HG02973 (cell line): ENCODE measurements around the gene F10.
"Not testable (repeated sequence)": the region's sequence is repeated elsewhere in the genome, so short reads cannot be mapped to it uniquely, and the experiment has no call there.

ENCODE experiments used
- ATAC-seq: cut with Tn5 transposase; IDR thresholded peaks from one replicate; pipeline ENCODE4 v1.9.1; 2021; ENCODE audit warnings: moderate library complexity; ENCODE audit not compliant: unreplicated experiment

F10 gene

DNA sequence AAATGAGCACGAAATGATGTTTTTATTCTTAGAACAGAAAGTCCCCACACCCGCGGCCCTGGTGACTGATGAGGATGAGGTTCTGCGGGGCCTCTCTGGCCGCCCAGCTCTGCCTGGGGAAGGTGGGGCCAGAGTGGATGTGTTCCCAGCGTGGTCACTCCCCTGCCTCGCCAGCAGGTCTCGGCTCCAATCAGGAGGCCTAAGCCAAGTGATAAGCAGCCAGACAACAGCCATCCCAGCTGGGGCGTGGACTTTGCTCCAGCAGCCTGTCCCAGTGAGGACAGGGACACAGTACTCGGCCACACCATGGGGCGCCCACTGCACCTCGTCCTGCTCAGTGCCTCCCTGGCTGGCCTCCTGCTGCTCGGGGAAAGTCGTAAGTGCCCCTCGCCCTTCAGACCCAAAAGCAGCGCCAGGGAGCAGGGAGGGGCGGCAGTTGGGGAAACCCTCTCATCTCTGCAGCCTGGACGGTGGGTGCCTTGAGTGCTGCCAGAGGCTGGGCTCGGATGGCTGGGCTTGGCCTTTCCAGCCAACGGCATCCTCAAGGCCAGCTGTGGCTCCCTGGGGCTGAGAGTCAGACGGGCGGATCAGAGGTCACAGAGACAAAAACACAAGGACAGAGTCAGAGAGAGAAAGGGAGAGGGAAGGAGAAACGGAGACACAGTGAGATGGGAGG, at the start of gene F10:
F10 (plus strand) TSS at position 250 of the 676 bp plus-strand sequence; CDS start at position 307, 57 bp downstream.
- no peak for ATAC-seq

DNA sequence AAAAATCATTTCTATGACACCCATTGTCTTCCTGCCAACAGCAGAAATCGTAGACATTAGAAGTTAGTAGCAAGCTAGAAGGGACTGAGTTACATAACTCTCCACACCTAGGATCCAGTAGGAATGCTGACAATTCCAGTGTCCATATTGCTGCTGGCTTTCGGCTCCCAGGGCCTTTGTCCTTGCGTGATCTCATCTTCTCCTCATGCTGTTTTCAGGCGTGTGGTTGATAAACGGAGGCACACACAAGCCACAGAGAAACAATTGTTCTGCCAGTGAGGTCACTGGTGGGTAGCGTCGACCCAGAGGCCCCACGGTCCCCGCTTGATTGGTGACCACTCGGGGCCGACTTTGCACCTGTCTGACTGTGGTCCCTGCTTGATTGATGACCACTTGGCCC, 48.7 kb upstream of the F10 start:
- no peak for ATAC-seq

DNA sequence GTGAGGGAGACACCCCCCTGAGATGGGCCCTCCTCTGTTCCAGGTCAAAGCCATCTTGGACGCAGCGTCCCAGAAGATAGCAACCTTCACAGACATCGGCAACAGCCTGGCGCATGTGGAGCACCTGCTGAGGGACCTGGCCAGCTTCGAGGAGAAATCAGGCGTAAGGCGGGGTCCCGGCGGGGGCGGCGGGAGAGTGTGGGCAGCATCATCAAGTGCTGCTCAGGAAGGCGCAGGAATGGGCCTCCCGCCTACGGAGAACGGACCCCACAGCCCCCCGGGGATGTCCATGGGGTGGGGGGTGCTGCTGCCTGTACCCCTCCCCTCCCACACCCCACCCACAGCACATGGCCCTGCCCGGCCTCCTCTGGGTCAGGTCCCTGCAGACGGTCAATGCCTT, 48.2 kb upstream of the F10 start:
- no peak for ATAC-seq

DNA sequence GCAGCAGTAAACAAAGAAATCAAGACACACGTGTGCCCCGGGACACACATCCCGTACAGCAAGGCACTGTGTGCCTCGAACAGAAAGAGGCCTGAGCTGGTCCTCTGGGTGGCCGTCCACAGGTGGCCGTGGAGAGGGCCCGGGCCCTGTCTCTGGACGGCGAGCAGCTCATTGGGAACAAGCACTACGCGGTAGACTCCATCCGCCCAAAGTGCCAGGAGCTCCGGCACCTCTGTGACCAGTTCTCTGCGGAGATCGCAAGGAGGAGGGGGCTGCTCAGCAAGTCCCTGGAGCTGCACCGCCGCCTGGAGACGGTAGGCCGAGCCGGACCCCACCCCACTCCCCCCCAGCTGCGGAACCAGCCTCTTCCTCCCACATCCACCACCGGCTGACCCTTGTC, 47.7 kb upstream of the F10 start:
- no peak for ATAC-seq

DNA sequence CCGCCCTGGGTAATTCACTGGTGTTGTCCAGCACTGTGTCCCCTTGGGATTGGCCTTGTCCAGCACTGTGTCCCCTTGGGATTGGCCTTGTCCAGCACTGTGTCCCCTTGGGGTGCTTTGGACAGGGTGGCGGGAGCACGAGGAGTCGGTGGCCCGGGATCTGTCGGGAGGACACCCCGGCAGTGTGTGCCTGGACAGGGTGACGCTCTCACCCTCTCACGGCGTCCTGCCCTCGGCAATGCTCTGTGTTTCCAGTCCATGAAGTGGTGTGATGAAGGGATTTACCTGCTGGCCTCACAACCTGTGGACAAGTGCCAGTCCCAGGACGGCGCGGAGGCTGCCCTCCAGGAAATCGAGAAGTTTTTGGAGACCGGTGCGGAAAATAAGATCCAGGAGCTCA, 46.9 kb upstream of the F10 start:
- ATAC-seq, result no peak

DNA sequence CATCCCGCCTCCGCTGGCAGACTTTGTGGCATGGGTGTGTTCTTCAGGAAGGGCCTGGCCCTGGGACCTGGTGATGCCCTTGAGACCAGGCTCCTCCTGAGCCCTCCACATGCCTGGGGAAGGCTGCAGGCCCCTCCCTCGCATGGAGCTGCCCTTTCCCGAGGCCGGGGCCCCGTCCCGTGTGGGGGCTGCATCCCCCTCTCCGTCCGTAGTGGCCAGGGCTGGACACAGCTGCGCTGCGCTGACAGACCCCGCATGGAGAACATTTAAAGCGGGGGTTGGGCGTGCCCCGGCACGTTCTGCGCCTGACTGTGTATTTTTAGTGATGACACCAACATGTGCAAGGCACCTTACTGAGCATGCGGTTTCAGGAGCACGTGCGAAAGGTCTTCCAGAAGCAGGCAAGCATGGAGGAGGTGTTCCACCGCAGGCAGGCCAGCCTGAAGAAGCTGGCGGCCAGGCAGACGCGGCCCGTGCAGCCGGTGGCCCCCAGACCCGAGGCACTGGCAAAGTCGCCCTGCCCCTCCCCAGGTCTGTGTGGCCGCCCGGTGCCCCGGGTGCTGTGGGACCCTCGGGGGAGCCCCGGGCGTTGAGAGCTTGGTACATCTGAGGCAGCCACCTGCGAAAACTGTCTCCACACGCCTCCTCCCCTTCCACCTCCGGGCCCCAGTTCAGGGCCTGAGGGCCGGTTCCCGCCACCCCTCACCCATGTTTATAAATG, 45.8 kb upstream of the F10 start:
- ATAC-seq, result no peak

DNA sequence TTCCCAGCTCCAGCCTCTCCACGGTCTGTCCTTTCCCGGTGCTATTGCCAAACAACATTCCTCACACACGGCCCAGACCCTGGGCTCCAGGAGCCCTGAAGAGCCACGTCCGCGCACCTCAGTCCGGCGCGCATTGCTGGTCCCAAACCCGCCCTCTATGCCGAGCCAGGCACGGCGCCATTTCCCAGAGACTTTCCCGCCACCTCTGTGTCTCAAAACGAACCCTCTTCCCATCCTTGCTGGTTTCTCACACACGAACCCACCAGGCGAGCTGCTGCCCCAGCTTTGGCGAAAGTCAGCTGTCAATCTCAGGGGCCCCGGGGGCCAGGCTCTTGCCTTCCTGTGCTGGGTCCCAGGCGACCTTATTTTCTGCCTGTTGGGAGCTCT, 45.0 kb upstream of the F10 start:
- ATAC-seq, result no peak

DNA sequence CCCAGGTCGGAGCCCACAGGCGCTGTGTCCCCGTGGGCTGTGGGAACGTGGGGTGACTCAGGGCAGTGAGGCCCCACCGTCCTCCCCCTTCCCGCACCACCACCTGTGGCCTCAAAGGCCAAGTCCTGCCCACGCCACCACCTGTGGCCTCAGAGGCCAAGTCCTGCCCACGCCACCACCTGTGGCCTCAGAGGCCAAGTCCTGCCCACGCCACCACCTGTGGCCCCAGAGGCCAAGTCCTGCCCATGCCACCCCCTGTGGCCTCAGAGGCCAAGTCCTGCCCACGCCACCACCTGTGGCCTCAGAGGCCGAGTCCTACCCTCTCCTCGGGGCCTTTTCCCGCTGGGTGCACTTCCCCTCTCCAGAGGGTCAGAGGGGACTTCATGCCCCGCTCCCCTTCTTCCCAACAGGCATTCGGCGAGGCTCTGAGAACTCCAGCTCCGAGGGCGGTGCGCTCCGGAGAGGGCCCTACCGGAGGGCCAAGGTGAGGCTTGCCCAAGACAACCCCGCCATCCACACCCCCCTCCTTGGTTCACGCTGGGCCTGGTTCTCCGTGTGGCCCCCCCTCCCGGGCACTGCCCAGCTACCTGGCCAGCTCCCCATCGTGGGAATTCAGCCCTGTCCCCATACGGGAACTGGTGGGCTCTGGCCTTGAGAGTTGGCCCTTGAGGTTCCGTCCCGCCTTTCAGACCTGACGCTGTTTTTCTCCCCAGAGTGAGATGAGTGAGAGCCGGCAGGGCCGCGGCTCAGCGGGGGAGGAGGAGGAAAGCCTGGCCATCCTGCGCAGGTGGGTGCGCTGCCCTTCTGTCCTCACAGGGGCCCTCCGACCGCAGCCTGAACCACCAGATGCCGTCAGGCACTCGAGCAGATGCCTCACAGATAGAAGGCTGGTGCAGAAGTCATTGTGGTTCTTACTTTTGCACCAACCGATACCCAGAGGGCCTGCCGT, 44.4 kb upstream of the F10 start:
- ATAC-seq, result no peak

DNA sequence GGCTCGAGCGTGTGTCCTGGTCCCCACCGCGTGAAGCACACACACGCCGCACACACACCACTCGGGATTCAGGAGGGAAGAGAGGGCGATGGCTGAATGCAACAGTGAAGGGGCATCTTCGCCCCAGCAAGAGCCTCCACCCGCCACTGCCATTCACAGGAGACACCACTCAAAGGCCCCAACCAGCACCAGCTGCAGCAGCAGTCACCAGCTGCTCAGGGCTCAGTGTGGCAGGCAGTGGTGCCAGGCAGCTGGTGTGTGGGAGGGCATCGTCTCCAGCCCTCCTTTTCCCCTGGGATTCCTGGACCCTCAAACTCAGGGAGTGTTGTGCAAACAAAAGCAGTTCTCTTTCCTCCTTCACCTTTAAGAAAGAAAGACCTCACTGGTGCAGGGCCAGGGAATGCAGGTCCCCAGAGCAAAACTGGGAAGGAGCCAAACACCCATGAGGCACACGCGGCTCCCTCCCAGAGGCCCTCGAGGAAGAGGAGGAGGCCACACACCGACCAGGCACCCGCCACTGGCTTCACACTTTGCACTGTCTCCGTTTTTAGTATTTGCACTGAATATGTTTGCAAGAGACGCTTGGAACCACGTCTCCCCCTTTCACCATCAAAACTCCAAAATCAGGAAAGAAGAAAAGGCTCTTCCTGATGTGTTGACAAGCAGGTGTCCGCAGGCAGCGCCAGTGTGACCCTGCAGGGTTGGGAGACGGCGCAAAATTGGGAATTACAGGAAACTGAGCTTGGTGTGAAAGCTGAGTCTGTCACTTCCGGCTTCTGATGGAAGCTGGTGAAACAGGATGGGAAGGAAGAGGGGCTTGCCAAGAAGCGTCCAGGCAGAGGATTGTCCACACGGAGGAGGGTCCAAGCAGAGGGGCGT, 43.5 kb upstream of the F10 start:
- no peak for ATAC-seq

DNA sequence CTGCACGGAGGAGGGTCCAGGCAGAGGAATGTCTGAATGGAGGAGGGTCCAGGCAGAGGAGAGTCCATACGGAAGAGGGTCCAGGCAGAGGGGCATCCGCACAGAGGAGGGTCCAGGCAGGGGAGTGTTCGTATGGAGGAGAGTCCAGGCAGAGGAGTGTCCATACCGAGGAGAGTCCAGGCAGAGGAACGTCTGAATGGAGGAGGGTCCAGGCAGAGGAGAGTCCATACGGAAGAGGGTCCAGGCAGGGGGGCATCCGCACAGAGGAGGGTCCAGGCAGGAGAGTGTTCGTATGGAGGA, 42.9 kb upstream of the F10 start:
- not testable (repeated sequence) for ATAC-seq

DNA sequence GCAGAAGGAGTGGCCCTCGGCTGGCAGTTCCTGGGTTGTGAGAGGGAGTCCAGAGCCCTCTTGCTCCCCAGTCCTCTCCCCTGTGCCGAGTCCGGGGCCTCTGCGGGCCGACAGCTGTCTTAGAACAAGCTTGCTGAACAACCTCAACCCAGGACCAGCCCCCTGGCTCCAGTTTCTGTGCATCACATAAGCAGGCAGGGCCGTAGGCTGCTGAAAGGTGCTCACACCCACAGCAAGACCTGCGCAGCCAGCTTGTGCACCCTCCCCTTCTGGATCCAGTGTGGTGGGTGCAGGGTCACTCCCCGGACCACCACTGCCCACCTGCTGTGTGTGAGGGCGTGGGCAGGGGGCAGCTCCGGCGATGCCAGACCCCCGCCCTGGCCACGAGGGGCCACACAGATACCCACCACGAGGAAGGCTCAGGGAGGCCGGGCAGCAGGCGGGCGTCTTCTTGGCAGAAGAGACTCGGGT, 42.2 kb upstream of the F10 start:
- ATAC-seq, result no peak

DNA sequence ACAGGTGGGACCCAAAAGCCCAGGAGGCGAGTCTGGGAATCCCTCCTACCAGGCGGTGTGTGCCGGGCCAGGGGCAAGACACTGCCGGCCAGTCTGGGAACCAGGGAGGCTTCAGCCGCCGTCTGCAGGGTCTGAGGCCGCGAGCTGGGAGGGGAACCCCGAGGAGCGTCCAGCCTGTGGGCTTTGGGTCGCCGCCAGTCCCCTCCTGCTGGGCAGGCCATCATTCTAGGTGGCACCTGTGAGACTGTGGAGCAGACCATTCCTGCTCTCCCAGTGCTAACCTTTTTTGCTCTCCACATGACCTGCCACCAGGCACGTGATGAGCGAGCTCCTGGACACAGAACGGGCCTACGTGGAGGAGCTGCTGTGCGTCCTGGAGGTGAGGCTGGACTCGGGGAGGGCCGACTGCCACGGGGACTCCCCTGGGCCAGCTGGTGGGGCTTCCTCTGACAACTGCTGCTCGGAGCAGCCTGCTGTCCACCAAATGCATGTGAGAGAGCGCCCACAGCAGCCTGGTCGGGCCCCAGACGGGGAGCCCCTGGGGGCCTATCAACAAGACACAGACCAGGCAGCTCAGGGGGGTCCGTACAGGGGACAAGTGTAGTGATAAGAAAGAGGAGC, 41.6 kb upstream of the F10 start:
- ATAC-seq, result no peak

DNA sequence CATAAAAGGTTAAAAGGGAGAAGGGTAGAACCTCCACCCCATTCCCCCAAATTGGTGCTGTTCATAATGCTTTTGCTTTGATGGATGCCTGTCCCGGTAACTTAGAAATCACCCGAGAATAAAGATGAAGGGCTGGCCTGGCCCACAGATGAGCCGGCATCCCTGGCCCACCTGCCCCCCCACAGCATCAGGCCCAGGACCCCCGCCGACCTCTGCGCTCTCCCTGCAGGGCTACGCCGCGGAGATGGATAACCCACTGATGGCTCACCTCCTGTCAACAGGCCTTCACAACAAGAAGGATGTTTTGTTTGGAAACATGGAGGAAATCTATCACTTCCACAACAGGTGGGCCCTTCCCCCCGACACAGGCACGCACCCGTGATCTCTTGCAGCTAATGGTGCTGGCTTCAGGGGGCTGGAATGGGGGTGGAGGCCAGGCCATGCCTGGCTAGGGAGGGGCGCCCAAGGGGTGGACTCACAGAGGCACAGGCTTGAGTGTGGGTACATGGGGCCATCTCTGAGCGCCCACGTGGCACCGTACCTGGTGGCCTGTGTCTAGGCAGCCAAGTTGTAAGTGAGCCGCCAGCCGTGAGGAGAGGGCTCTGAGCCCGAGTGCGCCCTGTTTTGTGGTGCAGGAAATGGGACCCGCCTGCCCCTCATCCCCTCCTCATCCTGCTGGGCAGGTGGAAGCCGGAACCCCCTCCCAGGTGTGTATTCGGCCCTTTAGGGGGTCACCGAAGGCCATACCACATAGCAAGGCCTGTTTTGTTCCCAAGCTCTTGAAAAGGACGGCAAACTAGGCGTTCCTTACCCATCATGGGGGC, 40.2 kb upstream of the F10 start:
- no peak for ATAC-seq

DNA sequence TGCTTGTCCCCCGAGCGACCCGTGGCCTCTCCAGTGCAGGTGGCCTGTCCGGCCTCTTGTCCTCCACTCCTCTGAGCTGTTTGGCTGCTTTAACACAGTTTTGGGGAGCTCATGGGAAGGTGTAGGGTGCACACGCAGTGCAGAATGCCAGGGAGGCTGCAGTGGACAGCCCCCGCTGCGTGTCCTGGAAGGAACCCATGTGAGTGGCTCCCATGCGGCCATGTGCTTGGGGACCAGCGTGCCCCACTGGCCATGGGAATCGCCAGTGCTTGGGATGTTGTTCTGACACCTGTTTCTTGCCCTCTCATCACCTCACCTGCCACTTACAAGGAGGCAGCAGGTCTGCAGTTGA, 39.6 kb upstream of the F10 start:
- ATAC-seq, result no peak

DNA sequence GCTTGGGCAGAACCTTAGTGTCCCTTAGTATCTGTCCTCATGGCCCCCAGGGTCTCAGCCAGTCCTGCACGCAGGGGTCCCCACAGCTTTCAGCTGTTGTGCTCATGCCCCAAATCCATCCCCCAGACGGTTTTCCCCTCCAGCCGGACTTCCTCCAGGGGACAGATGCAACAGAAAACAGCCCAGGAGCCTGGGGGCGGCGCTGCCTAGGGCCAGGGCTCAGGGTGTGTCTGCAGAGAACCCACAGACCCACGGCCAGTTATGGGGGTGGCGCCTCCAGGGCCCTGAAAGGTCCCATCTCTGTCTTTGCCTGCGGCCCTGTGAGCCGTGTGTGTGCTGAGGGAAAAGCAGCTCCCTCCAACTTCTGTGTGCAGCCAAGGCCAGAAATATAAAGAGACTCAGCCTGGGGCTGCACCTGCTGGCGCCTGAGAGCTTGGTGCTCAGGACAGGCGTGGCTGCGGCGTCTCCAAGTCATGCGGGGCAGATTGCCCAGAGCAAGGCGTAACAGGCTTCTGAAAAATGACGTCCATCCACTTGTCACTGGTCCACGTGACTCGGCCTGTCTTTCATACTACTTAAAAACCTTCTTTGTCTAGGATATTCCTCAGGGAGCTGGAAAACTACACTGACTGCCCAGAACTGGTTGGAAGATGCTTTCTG, 39.1 kb upstream of the F10 start:
- ATAC-seq, result no peak

DNA sequence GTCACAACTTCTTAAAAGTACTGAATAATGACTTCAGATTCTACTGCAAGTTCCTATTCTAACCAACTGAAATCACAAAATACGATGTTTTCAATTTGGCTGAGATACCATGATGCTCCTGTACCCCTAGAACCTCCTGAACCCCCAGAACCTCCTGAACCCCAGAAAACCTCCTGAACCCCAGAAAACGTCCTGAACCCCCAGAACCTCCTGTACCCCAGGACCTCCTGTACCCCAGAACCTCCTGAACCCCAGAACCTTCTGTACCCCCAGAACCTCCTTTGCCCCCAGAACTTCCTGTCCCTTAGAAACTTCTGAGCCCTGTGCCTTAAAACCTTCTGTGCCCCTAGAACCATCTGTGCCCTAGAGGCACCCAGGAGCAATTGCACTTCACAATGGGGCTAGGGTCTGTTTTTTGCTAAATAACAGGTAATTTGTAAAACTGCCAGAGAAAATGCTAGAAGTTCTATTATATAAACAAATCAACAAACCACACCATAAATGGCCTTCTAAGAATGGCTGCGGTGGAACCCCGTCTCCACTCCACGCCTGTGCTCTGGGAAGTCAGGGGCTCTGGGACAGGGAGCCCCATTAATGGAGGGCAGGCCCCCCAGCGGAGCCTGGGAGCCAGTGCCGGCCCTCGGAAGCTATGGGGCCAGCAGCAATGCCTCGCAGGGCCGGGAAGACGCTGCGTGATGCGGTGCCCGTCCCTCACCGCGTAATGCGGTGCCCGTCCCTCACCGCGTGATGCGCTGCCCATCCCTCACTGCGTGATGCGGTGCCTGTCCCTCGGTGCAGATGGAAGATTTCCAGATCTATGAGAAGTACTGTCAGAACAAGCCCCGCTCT, 38.3 kb upstream of the F10 start:
- no peak for ATAC-seq

DNA sequence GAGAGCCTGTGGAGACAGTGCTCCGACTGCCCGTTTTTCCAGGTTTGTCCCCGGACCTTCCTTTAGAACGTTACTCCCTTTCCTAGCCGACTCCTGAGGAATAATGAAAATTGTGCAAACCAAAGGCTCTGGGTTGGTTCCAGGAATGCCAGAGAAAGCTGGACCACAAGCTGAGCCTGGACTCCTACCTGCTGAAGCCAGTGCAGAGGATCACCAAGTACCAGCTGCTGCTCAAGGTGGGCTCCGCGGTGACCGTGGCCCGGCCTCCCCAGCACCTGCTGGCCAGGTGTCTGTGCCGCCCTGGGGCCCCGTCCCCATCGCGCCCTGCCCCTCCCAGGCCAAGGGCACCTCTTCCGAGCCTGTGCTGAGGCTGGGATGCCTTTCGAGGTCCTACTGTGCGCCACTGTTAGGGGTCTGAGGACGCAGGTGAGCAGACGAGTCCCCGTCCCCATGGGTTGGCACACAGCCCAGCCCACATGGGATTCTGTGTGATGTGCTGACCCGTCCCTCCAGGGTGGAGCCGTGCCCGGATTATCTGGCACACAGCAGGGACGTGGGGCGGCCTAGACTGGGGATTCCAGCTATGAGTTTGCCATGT, 37.6 kb upstream of the F10 start:
- ATAC-seq, result no peak
